Heart left ventricle (tissue), 16 donors: Measurements from ENCODE around the gene HBB. TPM values are rescaled to one million over a fixed set of nuclear protein-coding genes. Genes with fewer than 3 reads are reported as not detected.

Experiments used
- ATAC-seq, 4 donors: fragments of 200-7000 bp; cut with Tn5 transposase; one replicate each; pipeline ENCODE4 v1.9.1; 2020 to 2022; ENCODE audit warnings: moderate library complexity in 4 of 4, mild to moderate bottlenecking in 3 of 4, moderate number of reproducible peaks in 1 of 4
- DNase-seq, 5 donors: peaks; one replicate each; pipeline ENCODE4 v3.0.0-alpha.2; 2020
- H3K27ac ChIP-seq, 12 donors: fragments of 200-600 bp; sonication (generic) in 4 of 12; one replicate each; pipeline versions ENCODE4 v1.5.0 to v1.8.0; 2016 to 2022; ENCODE audit warnings: mild to moderate bottlenecking in 2 of 12
- H3K27me3 ChIP-seq, 9 donors: fragments of 200-600 bp; sonication (generic) in 2 of 9; one replicate each; pipeline versions ENCODE4 v1.5.1 to v1.8.0; 2016 to 2022; ENCODE audit warnings: mild to moderate bottlenecking in 3 of 9
- H3K36me3 ChIP-seq, 9 donors: fragments of 200-600 bp; sonication (generic) in 2 of 9; one replicate each; pipeline versions ENCODE4 v1.5.0 to v1.8.0; 2018 to 2022; ENCODE audit warnings: mild to moderate bottlenecking in 2 of 9
- H3K4me1 ChIP-seq, 12 donors: fragments of 200-600 bp; sonication (generic) in 4 of 12; one replicate each; pipeline versions ENCODE4 v1.5.0 to v1.8.0; 2016 to 2022; ENCODE audit warnings: mild to moderate bottlenecking in 3 of 12
- H3K4me3 ChIP-seq, 12 donors: fragments of 200-600 bp; sonication (generic) in 4 of 12; one replicate each; pipeline versions ENCODE4 v1.5.0 to v1.8.0; 2017 to 2022; ENCODE audit warnings: mild to moderate bottlenecking in 9 of 12, moderate library complexity in 4 of 12
- H3K9me3 ChIP-seq, 12 donors: fragments of 200-600 bp; sonication (generic) in 4 of 12; one replicate each; pipeline versions ENCODE4 v1.5.0 to v1.8.0; 2016 to 2022; ENCODE audit warnings: mild to moderate bottlenecking in 1 of 12
- CTCF ChIP-seq, 12 donors: fragments of 200-600 bp; sonication (generic) in 4 of 12; IDR thresholded peaks; one replicate each; pipeline versions ENCODE4 v1.5.0 to v1.8.0; 2018 to 2022; ENCODE audit warnings: antibody characterized with exemption in 12 of 12, mild to moderate bottlenecking in 5 of 12
- POLR2A ChIP-seq, 2 donors: fragments of 450-650 bp; IDR thresholded peaks; one replicate each; pipeline ENCODE4 v1.6.1; 2017; ENCODE audit warnings: antibody characterized with exemption in 2 of 2, mild to moderate bottlenecking in 2 of 2, moderate library complexity in 2 of 2
- WGBS, 4 donors: extraction: QIAGEN DNeasy Blood & Tissue Kit in 2 of 4; methylation state at CpG; one replicate each; pipeline versions ENCODE4 v1.1.5 to v1.1.7; 2013 to 2018; 5-methylcytosine and 5-hydroxymethylcytosine counted together
- intact Hi-C, 10 donors: fragments of 100-400 bp; cut with DNase I; formaldehyde crosslinking; loops; one replicate each; pipeline versions ENCODE4 v1.11.1 to v1.14.2; 2022
- polyA plus RNA-seq, 2 donors: library from polyadenylated mRNA; stranded (reverse); fragments of 200-250 nt; gene quantifications; one replicate each; pipeline ENCODE4 v1.2.3, GENCODE V29; 2013
- total RNA-seq, 9 donors: library from RNA; depleted of rRNA in 2 of 9; stranded (reverse); fragments of >200 nt in 2 of 9; fragmentation: NEBNext Ultra II Directional in 3 of 9; extraction: Animal tissue kit (Norgen Biotek cat#: 25700) in 3 of 9; gene quantifications; one replicate each; pipeline versions ENCODE4 v1.1.0 to v1.2.4, GENCODE V29; 2016 to 2023
- donor health status: ischemic (EF 13 %, LVEDD 7.1; RV severe dilation, severe dysfunction).
- donor health status: healthy with polysubstance abuse.
- donor health status: DM: no; HTN: yes; CAD: no.
- donor health status: DM: no; HTN: no; CAD: no.
- donor health status: ischemic (EF 25% LVEDD 6.9; RV normal size, moderate dysfunction).
- donor health status: ischemic (EF 25% LVEDD 5.7; RV mildly dilated, moderate dysfunction).
- donor health status: healthy.
- donor health status: DM: yes; HTN: yes; CAD: no.
- donor health status: ischemic (EF 35%, LVEDD 5.7; RV mildly dilated, moderate dysfunction).
- donor health status: nonischemic (EF 11% LVEDD 7.7; RV severe dilation, severe dysfunction).
- donor health status: DM: yes; HTN: yes; CAD: no.
- donor health status: PGD.
- donor health status: ischemic (EF 29% LVEDD 5.4; RV normal size, mild dysfunction).
- donor health status: nonischemic (EF 23%, LVEDD 6.1; RV moderate dilation, normal function).

The HBB gene
- total and polyA plus RNA-seq, 11 donors: 1.1 to 1,223 (median 249) TPM

GRCh38 chr11:5204787-5205186, 22.1 kb downstream of the HBB start:
- H3K27me3 ChIP-seq: peaks cover 0 to 4% (median 0%) of the 10 kb centered on the region in 9 donors
- H3K36me3 ChIP-seq: no peaks in the 10 kb centered on the region
- H3K27ac ChIP-seq: no peak overlapping the region
- no peaks in the 10 kb centered on the region for H3K9me3 ChIP-seq
- intact Hi-C loops: loop anchor here in 7 of 10 donors (2.0 to 10.0 kb wide), 4 partner anchors 176 to 1158 kb away; partner anchors contain the start of genes OR51M1 (in 4 of the 7) and OR52N2 (in 1 of the 7)
- WGBS, 4 donors: 7 to 20% (median 14%) methylated on average over 1 of the region's 1 CpG
- TF ChIP-seq CTCF (IDR thresholded peaks at IDR 0.05) (peak in 10 of 12 donors; percentile 20 to 51 (median 38)), POLR2A (IDR thresholded peaks at IDR 0.05) (no peak)
- H3K4me3 ChIP-seq: no peak overlapping the region
- no peak for DNase-seq
- H3K4me1 ChIP-seq: no peaks in the 10 kb centered on the region
- peak in 2 of 4 donors; percentile 48 to 57 for ATAC-seq

GRCh38 chr11:5203366-5203765, 23.5 kb downstream of the HBB start:
- no peaks in the 10 kb centered on the region for H3K36me3 ChIP-seq
- intact Hi-C loops: loop anchor here in 4 of 10 donors (5.0 to 10.0 kb wide), 3 partner anchors 179 to 1159 kb away; partner anchors contain the start of genes OR51M1 (in 3 of the 4) and OR52N2 (in 1 of the 4)
- no peak for ATAC-seq

GRCh38 chr11:5200582-5200981, 26.3 kb downstream of the HBB start, which contains the start of gene OR51V1:
OR51V1 (minus strand) TSS chr11:5200682; CDS start chr11:5200682, 0 bp downstream.
- Histone ChIP-seq H3K36me3 (no peaks in the 10 kb centered on the region), H3K4me1 (no peaks in the 10 kb centered on the region), H3K27me3 (peaks cover 0 to 4% (median 0%) of the 10 kb centered on the region in 9 donors), H3K27ac (no peak within 1 kb of the TSS), H3K9me3 (no peaks in the 10 kb centered on the region), H3K4me3 (no peak within 1 kb of the TSS)
- WGBS, 4 donors: 63 to 85% (median 66%) methylated on average over 1 of the region's 1 CpG
- ATAC-seq (no peak), DNase-seq (no peak)
- TF ChIP-seq POLR2A (IDR thresholded peaks at IDR 0.05) (no peak), CTCF (IDR thresholded peaks at IDR 0.05) (no peak)
- intact Hi-C loops: loop anchor here in 5 of 10 donors (2.0 to 10.0 kb wide), 4 partner anchors 180 to 1162 kb away; partner anchors contain the start of genes OR51M1 (in 3 of the 5) and OR52N2 (in 1 of the 5)

More at GRCh38 chr11:5203366-5203765, 23.5 kb downstream of the HBB start:
- Histone ChIP-seq H3K4me1 (no peaks in the 10 kb centered on the region), H3K27ac (no peak overlapping the region), H3K27me3 (peaks cover 0 to 4% (median 0%) of the 10 kb centered on the region in 9 donors), H3K9me3 (no peaks in the 10 kb centered on the region), H3K4me3 (no peak overlapping the region)
- 73 to 85% (median 77%) methylated on average over 2 of the region's 2 CpGs for WGBS, 4 donors
- no peak for DNase-seq
- no peak for TF ChIP-seq CTCF (IDR thresholded peaks at IDR 0.05)
- no peak for TF ChIP-seq POLR2A (IDR thresholded peaks at IDR 0.05)

GRCh38 chr11:5198285-5198684, 28.6 kb downstream of the HBB start:
- no peak for ATAC-seq
- H3K27ac ChIP-seq: no peak overlapping the region
- intact Hi-C loops: no loop called here
- no peaks in the 10 kb centered on the region for H3K36me3 ChIP-seq
- peaks cover 0 to 4% (median 0%) of the 10 kb centered on the region in 9 donors for H3K27me3 ChIP-seq
- no peak overlapping the region for H3K4me3 ChIP-seq
- no peak for TF ChIP-seq CTCF (IDR thresholded peaks at IDR 0.05)
- no peaks in the 10 kb centered on the region for H3K4me1 ChIP-seq
- H3K9me3 ChIP-seq: no peaks in the 10 kb centered on the region
- no peak for DNase-seq
